K562 (cell line): Measurements from ENCODE around the gene GLIS2.

Experiments
- CTBP1 ChIP-seq: fragments of 450-650 bp; IDR thresholded peaks from 2 replicates; pipeline ENCODE4 v1.6.1; 2016; ENCODE audit warnings: borderline replicate concordance
- NKRF ChIP-seq: fragments of 450-650 bp; IDR thresholded peaks from 2 replicates; pipeline ENCODE4 v1.6.1; 2016; ENCODE audit warnings: borderline replicate concordance
- RBFOX2 ChIP-seq: fragments of 200-400 bp; formaldehyde crosslinking; IDR thresholded peaks from 2 replicates; pipeline ENCODE4 v1.6.1; 2017; ENCODE audit warnings: low read depth, mild to moderate bottlenecking, low read length, moderate library complexity
- TF ChIP-seq, protein P1 (sequence below), 3 experiments: IDR thresholded peaks in 2 of 3; conservative IDR thresholded peaks in 1 of 3; 2 replicates each; pipeline ENCODE4 v1.5.1; 2011 to 2012; ENCODE audit warnings: low read length in 3 of 3, mild to moderate bottlenecking in 3 of 3, control low read depth in 2 of 3, improper control_type of control experiment in 1 of 3, inconsistent platforms in 1 of 3, low read depth in 1 of 3, mixed read lengths in 1 of 3, moderate library complexity in 1 of 3; ENCODE audit not compliant: insufficient read depth in 2 of 3
- TF ChIP-seq, protein P2 (sequence below): sonication (generic); formaldehyde crosslinking; IDR thresholded peaks from 2 replicates; pipeline ENCODE4 v1.8.0; 2023; ENCODE audit warnings: mild to moderate bottlenecking, missing genetic modification reagents

- TF ChIP-seq, protein P1, sequence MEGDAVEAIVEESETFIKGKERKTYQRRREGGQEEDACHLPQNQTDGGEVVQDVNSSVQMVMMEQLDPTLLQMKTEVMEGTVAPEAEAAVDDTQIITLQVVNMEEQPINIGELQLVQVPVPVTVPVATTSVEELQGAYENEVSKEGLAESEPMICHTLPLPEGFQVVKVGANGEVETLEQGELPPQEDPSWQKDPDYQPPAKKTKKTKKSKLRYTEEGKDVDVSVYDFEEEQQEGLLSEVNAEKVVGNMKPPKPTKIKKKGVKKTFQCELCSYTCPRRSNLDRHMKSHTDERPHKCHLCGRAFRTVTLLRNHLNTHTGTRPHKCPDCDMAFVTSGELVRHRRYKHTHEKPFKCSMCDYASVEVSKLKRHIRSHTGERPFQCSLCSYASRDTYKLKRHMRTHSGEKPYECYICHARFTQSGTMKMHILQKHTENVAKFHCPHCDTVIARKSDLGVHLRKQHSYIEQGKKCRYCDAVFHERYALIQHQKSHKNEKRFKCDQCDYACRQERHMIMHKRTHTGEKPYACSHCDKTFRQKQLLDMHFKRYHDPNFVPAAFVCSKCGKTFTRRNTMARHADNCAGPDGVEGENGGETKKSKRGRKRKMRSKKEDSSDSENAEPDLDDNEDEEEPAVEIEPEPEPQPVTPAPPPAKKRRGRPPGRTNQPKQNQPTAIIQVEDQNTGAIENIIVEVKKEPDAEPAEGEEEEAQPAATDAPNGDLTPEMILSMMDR (IDR thresholded peaks at IDR 0.05 in 2 of 3, conservative IDR thresholded peaks at IDR 0.05 in 1 of 3; ENCODE audit: insufficient read depth in 2 of 3, low read depth in 1 of 3, low read length in 3 of 3), result no peak
- TF ChIP-seq CTBP1 (no peak), RBFOX2 (no peak), NKRF (no peak)
- TF ChIP-seq, protein P2, sequence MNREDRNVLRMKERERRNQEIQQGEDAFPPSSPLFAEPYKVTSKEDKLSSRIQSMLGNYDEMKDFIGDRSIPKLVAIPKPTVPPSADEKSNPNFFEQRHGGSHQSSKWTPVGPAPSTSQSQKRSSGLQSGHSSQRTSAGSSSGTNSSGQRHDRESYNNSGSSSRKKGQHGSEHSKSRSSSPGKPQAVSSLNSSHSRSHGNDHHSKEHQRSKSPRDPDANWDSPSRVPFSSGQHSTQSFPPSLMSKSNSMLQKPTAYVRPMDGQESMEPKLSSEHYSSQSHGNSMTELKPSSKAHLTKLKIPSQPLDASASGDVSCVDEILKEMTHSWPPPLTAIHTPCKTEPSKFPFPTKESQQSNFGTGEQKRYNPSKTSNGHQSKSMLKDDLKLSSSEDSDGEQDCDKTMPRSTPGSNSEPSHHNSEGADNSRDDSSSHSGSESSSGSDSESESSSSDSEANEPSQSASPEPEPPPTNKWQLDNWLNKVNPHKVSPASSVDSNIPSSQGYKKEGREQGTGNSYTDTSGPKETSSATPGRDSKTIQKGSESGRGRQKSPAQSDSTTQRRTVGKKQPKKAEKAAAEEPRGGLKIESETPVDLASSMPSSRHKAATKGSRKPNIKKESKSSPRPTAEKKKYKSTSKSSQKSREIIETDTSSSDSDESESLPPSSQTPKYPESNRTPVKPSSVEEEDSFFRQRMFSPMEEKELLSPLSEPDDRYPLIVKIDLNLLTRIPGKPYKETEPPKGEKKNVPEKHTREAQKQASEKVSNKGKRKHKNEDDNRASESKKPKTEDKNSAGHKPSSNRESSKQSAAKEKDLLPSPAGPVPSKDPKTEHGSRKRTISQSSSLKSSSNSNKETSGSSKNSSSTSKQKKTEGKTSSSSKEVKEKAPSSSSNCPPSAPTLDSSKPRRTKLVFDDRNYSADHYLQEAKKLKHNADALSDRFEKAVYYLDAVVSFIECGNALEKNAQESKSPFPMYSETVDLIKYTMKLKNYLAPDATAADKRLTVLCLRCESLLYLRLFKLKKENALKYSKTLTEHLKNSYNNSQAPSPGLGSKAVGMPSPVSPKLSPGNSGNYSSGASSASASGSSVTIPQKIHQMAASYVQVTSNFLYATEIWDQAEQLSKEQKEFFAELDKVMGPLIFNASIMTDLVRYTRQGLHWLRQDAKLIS (CRISPR knock-in tag), result no peak
These were observed 21.9 kb upstream of the GLIS2 start for GRCh38 chr16:4293822-4294457.
